HepG2 (cell line): ENCODE results near the gene OPN1LW. TPM values are rescaled to one million over a fixed set of nuclear protein-coding genes. Genes with fewer than 3 reads are reported as not detected.

Source experiments
- ATAC-seq: fragments of 200-7000 bp; cut with Tn5 transposase; 3 replicates; pipeline ENCODE4 v1.9.1; 2020; ENCODE audit warnings: mild to moderate bottlenecking, moderate library complexity
- BruUV-seq: library from RNA; stranded (reverse); fragments of 400-500 nt; replicated peaks from 2 replicates; lab custom pipeline; 2021; lab: Mats Ljungman, UMichigan
- CTCF ChIA-PET: fragments of 300-600 bp; formaldehyde crosslinking; extraction: SDS; loops from one replicate; lab custom pipeline; 2021; ENCODE audit warnings: low total read pairs, inconsistent platforms, low intra/inter-chr PET ratio; lab: Yijun Ruan, JAX
- POLR2A ChIA-PET: fragments of 350-600 bp; sonication (Branson Sonifier 250); formaldehyde crosslinking; loops from one replicate; lab custom pipeline; 2020; ENCODE audit warnings: antibody characterized with exemption, inconsistent platforms; lab: Yijun Ruan, JAX
- DNase-seq: peaks from one replicate; pipeline ENCODE4 v3.0.0-alpha.2; 2015; ENCODE audit warnings: low spot score
- FAIRE-seq: peaks from 3 replicates; lab custom pipeline; 2011; peaks lifted over from hg19 to GRCh38; lab: Jason Lieb, UNC
- H2AFZ ChIP-seq: one replicate; pipeline ENCODE4 v1.6.1; 2011; ENCODE audit warnings: low read length, inconsistent platforms
- H3K27ac ChIP-seq: fragments of 300-600 bp; 3 replicates; pipeline ENCODE4 v1.8.0; 2011; ENCODE audit warnings: mixed run types, mild to moderate bottlenecking, mixed read lengths, low read length, inconsistent platforms; ENCODE audit not compliant: insufficient read depth; ENCODE audit errors: extremely low read length
- H3K27me3 ChIP-seq, 2 experiments: fragments of 200-600 bp in 1 of 2; 2 replicates in 1 of 2; 3 replicates in 1 of 2; pipeline versions ENCODE4 v1.6.0 to v1.8.0; 2011; ENCODE audit warnings: low read length in 2 of 2, mild to moderate bottlenecking in 2 of 2, moderate library complexity in 2 of 2, inconsistent platforms in 1 of 2; ENCODE audit not compliant: insufficient read depth in 2 of 2, control insufficient read depth in 1 of 2
- H3K36me3 ChIP-seq, 2 experiments: fragments of 200-600 bp in 1 of 2; replicated peaks in 1 of 2; 2 replicates in 1 of 2; 3 replicates in 1 of 2; pipeline versions ENCODE4 v1.5.1 to v1.8.0; 2011; ENCODE audit warnings: low read length in 2 of 2, inconsistent platforms in 1 of 2; ENCODE audit not compliant: insufficient read depth in 2 of 2, control insufficient read depth in 1 of 2
- H3K4me1 ChIP-seq: 2 replicates; pipeline ENCODE4 v1.5.1; 2012; ENCODE audit warnings: low read length, inconsistent platforms; ENCODE audit not compliant: insufficient read depth
- H3K4me2 ChIP-seq: 2 replicates; pipeline ENCODE4 v1.6.0; 2011; ENCODE audit warnings: low read depth, low read length, inconsistent platforms
- H3K4me3 ChIP-seq, 3 experiments: fragments of 200-600 bp in 1 of 3; sonication (generic), shearing (Covaris generic) in 1 of 3; replicated peaks in 1 of 3; 2 replicates each; pipeline ENCODE4 v1.5.1; 2011 to 2016; ENCODE audit warnings: low read length in 3 of 3, inconsistent platforms in 2 of 3, low read depth in 2 of 3, mild to moderate bottlenecking in 2 of 3, control low read depth in 1 of 3, mixed read lengths in 1 of 3; ENCODE audit not compliant: insufficient read depth in 1 of 3
- H3K79me2 ChIP-seq: one replicate; pipeline ENCODE4 v1.6.1; 2011; ENCODE audit warnings: low read length, inconsistent platforms; ENCODE audit not compliant: insufficient read depth
- H3K9ac ChIP-seq: 2 replicates; pipeline ENCODE4 v1.6.0; 2011; ENCODE audit warnings: mild to moderate bottlenecking, low read depth, low read length, inconsistent platforms; ENCODE audit not compliant: insufficient read depth
- H3K9me3 ChIP-seq: 2 replicates; pipeline ENCODE4 v1.5.1; 2012; ENCODE audit warnings: mild to moderate bottlenecking, low read length
- H4K20me1 ChIP-seq: 2 replicates; pipeline ENCODE4 v1.6.0; 2011; ENCODE audit warnings: inconsistent platforms, mild to moderate bottlenecking, low read length, moderate library complexity; ENCODE audit not compliant: insufficient read depth
- IRX3 ChIP-seq: sonication (generic); formaldehyde crosslinking; IDR thresholded peaks from 2 replicates; pipeline ENCODE4 v1.8.1; 2023; ENCODE audit warnings: mild to moderate bottlenecking, low read depth, missing genetic modification reagents, borderline replicate concordance
- KLF11 ChIP-seq: IDR thresholded peaks from 2 replicates; pipeline ENCODE4 v1.6.1; 2016; ENCODE audit warnings: missing compliant biosample characterization
- MED1 ChIP-seq: sonication (generic); formaldehyde crosslinking; IDR thresholded peaks from 2 replicates; pipeline ENCODE4 v1.4.0; 2020; ENCODE audit warnings: missing genetic modification reagents
- MEIS1 ChIP-seq: sonication (generic); formaldehyde crosslinking; IDR thresholded peaks from 2 replicates; pipeline ENCODE4 v1.9.0; 2021; ENCODE audit warnings: mild to moderate bottlenecking, missing genetic modification reagents, moderate library complexity, borderline replicate concordance
- MLLT10 ChIP-seq: sonication (generic); formaldehyde crosslinking; IDR thresholded peaks from 2 replicates; pipeline ENCODE4 v1.4.0; 2020; ENCODE audit warnings: missing genetic modification reagents
- NONO ChIP-seq, 2 experiments: fragments of 450-650 bp in 1 of 2; sonication (generic) in 1 of 2; formaldehyde crosslinking in 1 of 2; IDR thresholded peaks in 1 of 2; conservative IDR thresholded peaks in 1 of 2; 2 replicates each; pipeline versions ENCODE4 v1.6.1 to v1.8.0; 2017 to 2022; ENCODE audit warnings: mild to moderate bottlenecking in 1 of 2, missing genetic modification reagents in 1 of 2, moderate library complexity in 1 of 2
- SATB2 ChIP-seq: sonication (generic); formaldehyde crosslinking; IDR thresholded peaks from 2 replicates; pipeline ENCODE4 v1.5.0; 2020; ENCODE audit warnings: missing genetic modification reagents
- ZNF232 ChIP-seq: sonication (generic); formaldehyde crosslinking; IDR thresholded peaks from 2 replicates; pipeline ENCODE4 v1.4.0; 2020; ENCODE audit warnings: missing genetic modification reagents, borderline replicate concordance
- ZNF558 ChIP-seq: sonication (generic); formaldehyde crosslinking; IDR thresholded peaks from 2 replicates; pipeline ENCODE4 v1.9.0; 2022; ENCODE audit warnings: mild to moderate bottlenecking, missing genetic modification reagents, borderline replicate concordance
- ZNF768 ChIP-seq: sonication (generic); formaldehyde crosslinking; IDR thresholded peaks from 2 replicates; pipeline ENCODE4 v1.4.0; 2020; ENCODE audit warnings: missing genetic modification reagents
- WGBS: methylation state at CpG from one replicate; pipeline ENCODE4 v1.1.6; 2017; ENCODE audit warnings: low lambda C conversion rate; 5-methylcytosine and 5-hydroxymethylcytosine counted together
- in situ Hi-C: cut with HindIII; loops from 2 replicates; pipeline ENCODE4 v1.10.0; 2017; ENCODE audit warnings: low pct_unique_long_range_greater_than_20kb; ENCODE audit not compliant: extremely low pct_ligation_motif_present
- intact Hi-C: fragments of 100-400 bp; cut with micrococcal nuclease; formaldehyde crosslinking; loops from one replicate; pipeline ENCODE4 v1.10.0; 2022; ENCODE audit not compliant: unreplicated experiment
- polyA plus RNA-seq, 8 experiments: library from polyadenylated mRNA; depleted of rRNA in 3 of 8; stranded (reverse) in 7 of 8; unstranded in 1 of 8; fragments of >200 nt; fragmentation: Illumina TruSeq in 4 of 8; extraction: Trizol in 4 of 8; gene quantifications; 2 replicates each; pipeline versions ENCODE4 v1.2.1 to v1.2.3, GENCODE V29; 2011 to 2016; ENCODE audit warnings: low read depth in 4 of 8, missing spikeins in 1 of 8, mixed read lengths in 1 of 8; ENCODE audit not compliant: insufficient read depth in 1 of 8
- total RNA-seq, 5 experiments: library from RNA; depleted of rRNA; stranded (reverse); fragments of >200 nt; fragmentation: Illumina TruSeq; extraction: Trizol; gene quantifications; 2 replicates each; pipeline ENCODE4 v1.2.3, GENCODE V29; 2016; ENCODE audit warnings: low read depth in 1 of 5
- TF ChIP-seq, protein P1 (sequence below): sonication (generic); formaldehyde crosslinking; IDR thresholded peaks from 2 replicates; pipeline ENCODE4 v1.8.1; 2023; ENCODE audit warnings: mild to moderate bottlenecking, missing genetic modification reagents
- TF ChIP-seq, protein P2 (sequence below): sonication (generic); formaldehyde crosslinking; IDR thresholded peaks from 2 replicates; pipeline ENCODE4 v1.4.0; 2020; ENCODE audit warnings: mild to moderate bottlenecking, missing genetic modification reagents, borderline replicate concordance
- TF ChIP-seq, protein P3 (sequence below): IDR thresholded peaks from 2 replicates; pipeline ENCODE4 v1.6.1; 2012; ENCODE audit warnings: low read length, improper control_type of control experiment
- TF ChIP-seq, protein P4 (sequence below): sonication (generic); formaldehyde crosslinking; IDR thresholded peaks from 2 replicates; pipeline ENCODE4 v1.5.0; 2020; ENCODE audit warnings: mild to moderate bottlenecking, missing genetic modification reagents
- TF ChIP-seq, protein P5 (sequence below): sonication (generic); formaldehyde crosslinking; IDR thresholded peaks from 2 replicates; pipeline ENCODE4 v1.5.0; 2020; ENCODE audit warnings: mild to moderate bottlenecking, low read depth, missing genetic modification reagents, borderline replicate concordance

Gene OPN1LW
- total and polyA plus RNA-seq, 2 of the 13 experiments (the other 11 are each of a cell fraction or from before 2014, with no cell fraction given): not detected

DNA sequence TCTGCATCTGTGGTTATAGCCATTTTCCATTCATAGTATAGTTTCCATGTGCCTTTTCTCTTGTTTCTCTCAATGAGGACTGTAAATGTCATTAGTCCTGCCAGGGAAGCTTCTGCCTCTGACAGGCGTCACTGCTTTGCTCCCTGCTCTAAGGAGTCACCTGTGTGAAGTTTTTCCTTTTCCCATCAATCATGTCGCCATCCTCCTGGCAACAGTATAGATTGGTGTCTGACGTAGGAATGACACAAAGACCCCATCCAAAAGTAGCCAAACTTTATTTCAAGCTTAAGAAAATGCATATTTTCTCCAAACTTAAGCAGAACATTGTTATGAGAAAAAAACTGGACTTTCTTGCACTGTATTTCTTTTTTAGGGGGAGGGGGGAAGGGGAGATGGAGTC, 23.5 kb upstream of the OPN1LW start:
- no peak for FAIRE-seq
- no peak overlapping the region for H3K4me2 ChIP-seq
- DNase-seq: no peak
- no peak overlapping the region for H3K4me3 ChIP-seq
- no peaks in the 10 kb centered on the region for H4K20me1 ChIP-seq
- in situ Hi-C loops (no loop called here), intact Hi-C loops (no loop called here)
- H3K27me3 ChIP-seq: peaks cover 0 to 7% of the 10 kb centered on the region in 2 experiments; a peak in 3 of 5 replicates
- no peak overlapping the region for H3K27ac ChIP-seq
- no peak overlapping the region for H3K9ac ChIP-seq
- no peaks in the 10 kb centered on the region; the same call in 1 of the 2 replicates for H3K4me1 ChIP-seq
- no peak for ATAC-seq
- ChIA-PET POLR2A (no interaction called here), CTCF (no interaction called here)
- no peaks in the 10 kb centered on the region for H3K9me3 ChIP-seq
- no peak overlapping the region for H2AFZ ChIP-seq
- no peak for TF ChIP-seq ZNF232 (CRISPR knock-in tag)
- no peak for TF ChIP-seq KLF11 (CRISPR knock-in tag)
- TF ChIP-seq, protein P1, sequence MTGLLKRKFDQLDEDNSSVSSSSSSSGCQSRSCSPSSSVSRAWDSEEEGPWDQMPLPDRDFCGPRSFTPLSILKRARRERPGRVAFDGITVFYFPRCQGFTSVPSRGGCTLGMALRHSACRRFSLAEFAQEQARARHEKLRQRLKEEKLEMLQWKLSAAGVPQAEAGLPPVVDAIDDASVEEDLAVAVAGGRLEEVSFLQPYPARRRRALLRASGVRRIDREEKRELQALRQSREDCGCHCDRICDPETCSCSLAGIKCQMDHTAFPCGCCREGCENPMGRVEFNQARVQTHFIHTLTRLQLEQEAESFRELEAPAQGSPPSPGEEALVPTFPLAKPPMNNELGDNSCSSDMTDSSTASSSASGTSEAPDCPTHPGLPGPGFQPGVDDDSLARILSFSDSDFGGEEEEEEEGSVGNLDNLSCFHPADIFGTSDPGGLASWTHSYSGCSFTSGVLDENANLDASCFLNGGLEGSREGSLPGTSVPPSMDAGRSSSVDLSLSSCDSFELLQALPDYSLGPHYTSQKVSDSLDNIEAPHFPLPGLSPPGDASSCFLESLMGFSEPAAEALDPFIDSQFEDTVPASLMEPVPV: no peak
- TF ChIP-seq, protein P2, sequence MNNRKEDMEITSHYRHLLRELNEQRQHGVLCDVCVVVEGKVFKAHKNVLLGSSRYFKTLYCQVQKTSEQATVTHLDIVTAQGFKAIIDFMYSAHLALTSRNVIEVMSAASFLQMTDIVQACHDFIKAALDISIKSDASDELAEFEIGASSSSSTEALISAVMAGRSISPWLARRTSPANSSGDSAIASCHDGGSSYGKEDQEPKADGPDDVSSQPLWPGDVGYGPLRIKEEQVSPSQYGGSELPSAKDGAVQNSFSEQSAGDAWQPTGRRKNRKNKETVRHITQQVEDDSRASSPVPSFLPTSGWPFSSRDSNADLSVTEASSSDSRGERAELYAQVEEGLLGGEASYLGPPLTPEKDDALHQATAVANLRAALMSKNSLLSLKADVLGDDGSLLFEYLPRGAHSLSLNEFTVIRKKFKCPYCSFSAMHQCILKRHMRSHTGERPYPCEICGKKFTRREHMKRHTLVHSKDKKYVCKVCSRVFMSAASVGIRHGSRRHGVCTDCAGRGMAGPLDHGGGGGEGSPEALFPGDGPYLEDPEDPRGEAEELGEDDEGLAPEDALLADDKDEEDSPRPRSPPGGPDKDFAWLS: no peak
- TF ChIP-seq NONO (IDR thresholded peaks at IDR 0.05): no peak
- TF ChIP-seq NONO (CRISPR knock-in tag; conservative IDR thresholded peaks at IDR 0.05): no peak
- TF ChIP-seq MED1 (CRISPR knock-in tag): no peak
- TF ChIP-seq MLLT10: no peak
- TF ChIP-seq IRX3 (CRISPR knock-in tag): no peak
- TF ChIP-seq, protein P3, sequence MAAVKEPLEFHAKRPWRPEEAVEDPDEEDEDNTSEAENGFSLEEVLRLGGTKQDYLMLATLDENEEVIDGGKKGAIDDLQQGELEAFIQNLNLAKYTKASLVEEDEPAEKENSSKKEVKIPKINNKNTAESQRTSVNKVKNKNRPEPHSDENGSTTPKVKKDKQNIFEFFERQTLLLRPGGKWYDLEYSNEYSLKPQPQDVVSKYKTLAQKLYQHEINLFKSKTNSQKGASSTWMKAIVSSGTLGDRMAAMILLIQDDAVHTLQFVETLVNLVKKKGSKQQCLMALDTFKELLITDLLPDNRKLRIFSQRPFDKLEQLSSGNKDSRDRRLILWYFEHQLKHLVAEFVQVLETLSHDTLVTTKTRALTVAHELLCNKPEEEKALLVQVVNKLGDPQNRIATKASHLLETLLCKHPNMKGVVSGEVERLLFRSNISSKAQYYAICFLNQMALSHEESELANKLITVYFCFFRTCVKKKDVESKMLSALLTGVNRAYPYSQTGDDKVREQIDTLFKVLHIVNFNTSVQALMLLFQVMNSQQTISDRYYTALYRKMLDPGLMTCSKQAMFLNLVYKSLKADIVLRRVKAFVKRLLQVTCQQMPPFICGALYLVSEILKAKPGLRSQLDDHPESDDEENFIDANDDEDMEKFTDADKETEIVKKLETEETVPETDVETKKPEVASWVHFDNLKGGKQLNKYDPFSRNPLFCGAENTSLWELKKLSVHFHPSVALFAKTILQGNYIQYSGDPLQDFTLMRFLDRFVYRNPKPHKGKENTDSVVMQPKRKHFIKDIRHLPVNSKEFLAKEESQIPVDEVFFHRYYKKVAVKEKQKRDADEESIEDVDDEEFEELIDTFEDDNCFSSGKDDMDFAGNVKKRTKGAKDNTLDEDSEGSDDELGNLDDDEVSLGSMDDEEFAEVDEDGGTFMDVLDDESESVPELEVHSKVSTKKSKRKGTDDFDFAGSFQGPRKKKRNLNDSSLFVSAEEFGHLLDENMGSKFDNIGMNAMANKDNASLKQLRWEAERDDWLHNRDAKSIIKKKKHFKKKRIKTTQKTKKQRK: no peak
- TF ChIP-seq ZNF768 (CRISPR knock-in tag): no peak
- no peak for TF ChIP-seq ZNF558 (CRISPR knock-in tag)
- TF ChIP-seq, protein P4, sequence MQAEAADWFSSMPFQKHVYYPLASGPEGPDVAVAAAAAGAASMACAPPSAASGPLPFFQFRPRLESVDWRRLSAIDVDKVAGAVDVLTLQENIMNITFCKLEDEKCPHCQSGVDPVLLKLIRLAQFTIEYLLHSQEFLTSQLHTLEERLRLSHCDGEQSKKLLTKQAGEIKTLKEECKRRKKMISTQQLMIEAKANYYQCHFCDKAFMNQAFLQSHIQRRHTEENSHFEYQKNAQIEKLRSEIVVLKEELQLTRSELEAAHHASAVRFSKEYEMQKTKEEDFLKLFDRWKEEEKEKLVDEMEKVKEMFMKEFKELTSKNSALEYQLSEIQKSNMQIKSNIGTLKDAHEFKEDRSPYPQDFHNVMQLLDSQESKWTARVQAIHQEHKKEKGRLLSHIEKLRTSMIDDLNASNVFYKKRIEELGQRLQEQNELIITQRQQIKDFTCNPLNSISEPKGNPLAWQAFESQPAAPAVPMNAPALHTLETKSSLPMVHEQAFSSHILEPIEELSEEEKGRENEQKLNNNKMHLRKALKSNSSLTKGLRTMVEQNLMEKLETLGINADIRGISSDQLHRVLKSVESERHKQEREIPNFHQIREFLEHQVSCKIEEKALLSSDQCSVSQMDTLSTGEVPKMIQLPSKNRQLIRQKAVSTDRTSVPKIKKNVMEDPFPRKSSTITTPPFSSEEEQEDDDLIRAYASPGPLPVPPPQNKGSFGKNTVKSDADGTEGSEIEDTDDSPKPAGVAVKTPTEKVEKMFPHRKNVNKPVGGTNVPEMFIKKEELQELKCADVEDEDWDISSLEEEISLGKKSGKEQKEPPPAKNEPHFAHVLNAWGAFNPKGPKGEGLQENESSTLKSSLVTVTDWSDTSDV (CRISPR knock-in tag): no peak
- no peak for TF ChIP-seq SATB2 (CRISPR knock-in tag)
- no peak for TF ChIP-seq MEIS1 (CRISPR knock-in tag)
- TF ChIP-seq, protein P5, sequence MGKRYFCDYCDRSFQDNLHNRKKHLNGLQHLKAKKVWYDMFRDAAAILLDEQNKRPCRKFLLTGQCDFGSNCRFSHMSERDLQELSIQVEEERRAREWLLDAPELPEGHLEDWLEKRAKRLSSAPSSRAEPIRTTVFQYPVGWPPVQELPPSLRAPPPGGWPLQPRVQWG (CRISPR knock-in tag): no peak
- 13% methylated on average over 3 of the region's 3 CpGs for WGBS
- no TSS peak for BruUV-seq
- H3K36me3 ChIP-seq: no peaks in the 10 kb centered on the region
- no peaks in the 10 kb centered on the region for H3K79me2 ChIP-seq
